ENCODE data around the gene AFTPH.
A peak's percentile ranks its signal among the peaks of the same experiment; 100 is the strongest.

The AFTPH gene

DNA sequence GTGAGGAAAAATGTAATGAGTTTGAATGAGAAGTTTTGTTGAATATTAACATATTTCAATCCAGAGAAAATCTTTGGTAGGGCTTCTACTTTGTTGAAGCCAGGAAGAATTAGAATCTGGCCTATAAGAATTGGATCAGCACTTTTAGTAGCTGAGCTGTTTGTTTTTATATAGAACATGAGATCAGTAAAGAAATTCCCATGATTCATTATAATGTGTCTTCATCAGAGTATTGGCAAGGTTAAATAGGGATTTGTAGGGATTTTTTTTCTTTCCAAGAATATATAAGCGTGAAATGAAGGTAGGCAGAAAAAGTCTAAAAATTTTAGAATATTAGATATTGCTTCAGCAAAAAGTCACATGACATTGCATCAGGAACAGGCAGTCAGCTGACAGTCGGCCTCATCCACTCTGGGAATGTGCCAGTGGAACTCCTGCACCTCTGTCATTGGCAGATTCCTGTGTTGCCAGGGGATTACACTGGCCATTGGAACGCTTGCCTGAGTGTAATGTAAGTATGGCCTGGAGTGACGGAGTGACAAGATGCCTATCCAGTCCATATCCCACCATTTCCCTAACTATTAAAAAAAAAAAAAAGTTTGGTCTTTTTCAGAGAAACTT, 69.0 kb downstream of the AFTPH start:
- DNase-seq: peak; percentile 44

DNA sequence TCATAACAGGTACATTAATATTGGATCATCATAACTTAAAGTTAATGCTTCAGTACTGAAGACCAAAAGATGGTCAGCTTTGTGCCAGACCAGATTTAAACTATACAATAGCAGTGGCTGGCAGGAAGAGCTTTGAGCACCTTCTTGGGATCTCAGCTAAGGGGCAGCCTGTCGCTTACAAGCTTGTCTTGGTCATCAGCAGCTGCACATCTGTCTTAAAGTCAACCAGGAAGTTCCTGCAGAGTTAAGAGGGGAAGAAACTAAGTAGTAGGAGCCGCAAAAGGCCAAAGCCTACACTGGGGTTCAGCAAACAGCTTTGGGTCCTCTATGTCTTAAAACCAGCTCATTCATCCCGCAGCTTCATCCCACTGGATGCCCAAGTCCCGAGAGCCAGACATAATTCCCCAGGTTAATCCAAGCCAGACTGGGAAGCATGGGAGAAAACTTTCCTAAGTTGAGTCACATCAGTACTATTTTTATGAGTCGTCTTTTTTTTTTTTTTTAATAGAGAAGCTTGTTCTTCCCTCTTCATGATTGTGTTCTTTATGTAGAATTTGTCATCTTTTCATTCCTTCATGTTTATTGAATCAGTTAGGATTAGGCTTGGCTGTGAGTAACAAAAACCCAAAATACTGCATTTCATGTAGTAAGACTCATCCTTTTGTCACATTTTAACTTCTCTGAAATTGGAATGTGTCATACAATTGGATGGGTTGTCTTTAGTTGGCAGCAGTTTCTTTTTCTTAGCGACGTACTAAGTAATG, 70.3 kb downstream of the AFTPH start:
- DNase-seq: peak; percentile 83

DNA sequence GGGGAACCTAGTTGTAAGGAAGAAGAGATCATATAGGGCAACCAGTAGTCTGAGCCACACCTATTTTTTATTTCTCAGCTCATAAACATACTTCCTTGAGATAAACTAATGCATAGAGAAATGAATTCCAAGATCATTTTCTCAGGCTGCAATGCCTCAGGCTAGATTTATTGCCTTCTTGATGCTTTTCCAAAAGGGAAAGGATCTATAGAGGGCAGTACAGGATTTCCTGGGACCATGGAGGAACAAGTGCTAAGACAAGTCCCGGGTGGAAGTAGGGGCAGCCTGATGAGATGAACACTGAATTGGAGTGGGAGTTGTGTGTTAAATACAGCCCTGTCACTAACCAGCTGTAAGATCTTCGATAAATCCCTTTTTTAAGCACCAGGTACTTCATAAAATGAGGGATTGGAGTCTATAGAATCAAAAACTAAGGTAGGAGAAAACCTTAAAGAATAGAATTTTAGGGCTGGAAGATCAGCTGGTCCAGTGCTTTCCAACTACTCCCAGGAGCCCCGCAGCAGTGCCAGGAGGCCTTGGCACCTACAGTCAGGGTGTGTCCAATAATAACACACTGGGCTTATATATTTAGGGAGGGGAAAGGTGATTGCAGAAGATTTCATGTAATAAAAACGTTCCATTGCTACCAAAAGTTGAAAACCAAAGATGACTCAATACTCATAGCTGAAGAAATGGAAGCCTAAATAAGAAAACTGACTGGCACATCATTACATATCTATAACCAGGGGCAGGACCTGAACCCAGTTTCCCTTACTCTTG, 71.5 kb downstream of the AFTPH start:
- peak; percentile 57 for DNase-seq

DNA sequence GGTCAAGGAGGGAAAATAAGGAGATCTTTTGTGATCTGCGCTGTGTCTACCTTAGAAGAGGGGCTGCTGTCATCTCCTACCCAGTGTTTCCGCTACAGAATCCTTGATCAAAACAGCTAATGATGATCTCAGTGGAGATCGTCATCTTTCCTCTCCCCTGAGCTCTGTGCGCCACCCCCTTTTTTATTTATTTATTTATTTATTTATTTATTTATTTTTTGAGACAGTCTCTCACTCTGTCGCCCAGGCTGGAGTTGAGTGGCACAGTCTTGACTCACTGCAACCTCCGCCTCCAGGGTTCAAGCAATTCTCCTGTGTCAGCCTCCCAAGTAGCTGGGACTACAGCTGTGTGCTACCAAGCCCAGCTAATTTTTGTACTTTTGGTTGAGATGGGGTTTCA, 74.1 kb downstream of the AFTPH start:
- no peak for DNase-seq

DNA sequence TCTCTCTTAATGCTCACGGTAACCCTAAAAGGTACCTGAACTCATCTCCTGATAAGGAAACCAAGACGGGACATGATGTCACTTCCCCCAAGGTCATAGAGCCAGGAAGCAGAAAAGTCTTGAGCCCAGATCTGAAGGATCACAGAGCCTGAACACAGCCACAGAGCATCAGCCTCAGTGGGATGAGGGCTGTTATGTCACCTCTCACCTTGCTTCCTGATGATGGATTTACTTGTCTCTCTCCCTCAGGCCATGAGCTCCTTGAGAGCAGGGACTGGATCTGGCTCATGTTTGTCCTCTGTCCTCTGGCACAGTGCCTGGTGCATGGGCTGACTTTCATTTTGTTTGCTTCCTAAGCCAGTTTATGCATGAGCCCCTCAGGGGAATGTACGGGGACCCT, 75.3 kb downstream of the AFTPH start:
- no peak for DNase-seq

DNA sequence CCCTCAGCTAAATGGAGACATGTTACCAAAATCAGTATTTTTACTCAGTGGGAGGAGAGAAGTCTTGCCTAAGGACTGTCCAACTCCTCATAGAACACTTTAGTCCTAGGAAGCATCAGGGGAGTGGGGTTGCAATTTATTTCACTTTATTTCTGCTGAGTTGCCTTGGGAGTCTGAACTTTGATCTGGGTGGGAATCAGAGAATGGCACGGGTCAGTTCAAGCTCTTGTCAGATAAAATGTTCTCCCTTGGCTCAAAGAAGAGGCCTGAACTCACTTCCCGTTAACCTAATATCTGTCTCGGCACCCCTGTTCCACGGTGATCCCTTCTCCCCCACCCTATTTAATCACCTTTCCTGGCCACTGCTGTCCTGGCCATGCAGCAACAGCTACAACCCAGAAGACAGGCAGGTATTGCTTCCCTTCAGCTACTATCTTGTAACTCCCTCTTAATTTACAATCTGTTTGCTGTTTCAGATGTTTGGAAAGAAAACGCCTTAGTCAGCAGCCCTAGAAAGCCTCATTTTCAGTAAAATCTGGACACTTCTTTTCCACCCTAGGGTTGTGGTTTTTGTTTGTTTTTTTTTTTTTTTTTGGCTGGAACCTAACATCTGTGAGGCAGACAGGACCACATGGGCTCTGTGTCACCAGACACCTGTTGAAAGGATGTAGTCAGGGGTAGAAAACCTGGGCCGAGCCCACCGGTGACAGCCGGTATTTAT, 77.1 kb downstream of the AFTPH start:
- peak; percentile 35 for DNase-seq

DNA sequence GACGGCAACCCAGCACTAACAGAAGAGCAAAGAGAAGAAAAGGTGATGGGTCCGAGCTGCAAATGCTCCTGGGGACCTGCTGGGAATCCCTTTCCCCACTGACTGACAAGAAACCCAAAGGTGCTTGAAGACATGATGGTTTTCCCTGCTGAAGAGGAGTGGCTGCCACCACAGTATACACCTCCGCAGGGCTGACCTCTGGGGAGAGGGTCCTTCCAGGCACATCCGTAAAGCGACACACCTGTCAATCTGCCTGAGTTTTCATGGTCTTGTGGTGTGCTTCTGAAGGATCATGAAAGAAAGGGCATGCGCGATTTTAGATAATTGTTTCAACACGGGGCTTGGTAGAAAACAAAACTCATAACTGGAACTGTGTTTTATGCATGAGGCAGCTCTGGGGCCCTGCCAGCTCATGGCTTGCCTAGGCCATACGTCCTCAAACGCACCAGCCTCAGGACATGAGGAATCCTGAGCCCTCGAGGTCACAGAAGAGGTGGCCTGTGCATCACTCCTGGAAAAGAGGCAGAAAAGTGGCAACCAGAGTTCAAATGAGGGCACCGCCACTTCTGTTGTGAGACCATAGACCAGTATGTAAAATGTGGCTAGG, 77.8 kb downstream of the AFTPH start:
- DNase-seq: no peak

DNA sequence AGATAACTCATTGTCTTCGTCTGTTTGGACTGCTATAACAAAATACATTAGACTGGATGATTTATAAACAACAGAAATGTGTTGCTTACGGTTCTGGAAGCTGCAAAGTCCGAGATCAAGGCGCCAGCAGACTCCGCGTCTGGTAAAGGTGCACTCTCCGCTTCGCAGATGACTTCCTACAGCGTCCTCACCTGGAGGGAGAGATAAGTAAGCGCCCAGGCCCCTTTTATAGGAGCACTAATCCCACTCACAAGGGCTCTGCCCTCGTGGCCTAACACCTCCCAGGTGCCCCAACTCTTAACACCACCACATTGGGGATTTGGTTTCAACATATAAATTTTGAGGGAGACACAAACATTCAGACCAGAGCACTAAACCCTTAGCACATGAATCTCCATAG, 78.3 kb downstream of the AFTPH start:
- no peak for DNase-seq

DNA sequence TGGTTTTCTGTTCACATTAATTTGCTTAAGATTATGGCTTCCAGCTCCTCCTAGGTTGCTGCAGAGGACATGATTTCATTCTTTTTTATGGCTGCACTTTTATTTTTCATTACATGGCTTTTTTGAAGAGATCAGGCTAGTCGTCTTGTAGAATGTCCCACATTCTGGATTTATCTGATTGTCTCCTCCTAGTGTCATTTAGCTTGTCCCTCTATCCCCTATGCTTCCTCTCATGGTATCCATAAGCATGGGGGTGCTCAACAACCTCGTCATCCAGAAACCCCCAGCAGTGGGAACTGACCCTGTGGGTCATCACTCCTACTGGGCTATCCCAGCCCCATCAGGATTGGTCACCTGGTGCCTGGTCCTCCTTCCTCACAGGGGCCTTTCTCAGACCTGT, 80.0 kb downstream of the AFTPH start:
- DNase-seq: no peak

DNA sequence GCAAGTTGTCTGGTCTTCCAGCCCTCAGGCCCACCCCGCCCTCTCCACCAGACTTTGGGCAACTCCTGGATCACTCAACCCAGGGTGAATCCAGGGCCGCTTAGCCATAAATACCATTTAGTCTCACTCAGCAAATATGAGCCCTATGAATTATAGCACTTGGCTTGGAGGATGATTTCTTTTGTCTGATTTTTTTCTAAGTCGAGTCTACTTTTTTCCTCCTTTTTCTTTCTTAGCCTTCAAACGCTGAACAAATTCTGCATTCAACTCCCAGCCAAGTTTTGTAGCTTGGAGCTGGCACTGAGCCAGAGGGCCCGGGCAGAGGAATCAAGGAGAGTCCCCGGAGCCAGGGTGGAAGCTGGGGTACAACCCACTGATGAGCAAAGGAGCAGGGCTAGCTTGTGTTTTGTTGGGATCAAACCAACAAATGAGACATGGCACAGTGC, 80.9 kb downstream of the AFTPH start:
- DNase-seq: peak; percentile 95

DNA sequence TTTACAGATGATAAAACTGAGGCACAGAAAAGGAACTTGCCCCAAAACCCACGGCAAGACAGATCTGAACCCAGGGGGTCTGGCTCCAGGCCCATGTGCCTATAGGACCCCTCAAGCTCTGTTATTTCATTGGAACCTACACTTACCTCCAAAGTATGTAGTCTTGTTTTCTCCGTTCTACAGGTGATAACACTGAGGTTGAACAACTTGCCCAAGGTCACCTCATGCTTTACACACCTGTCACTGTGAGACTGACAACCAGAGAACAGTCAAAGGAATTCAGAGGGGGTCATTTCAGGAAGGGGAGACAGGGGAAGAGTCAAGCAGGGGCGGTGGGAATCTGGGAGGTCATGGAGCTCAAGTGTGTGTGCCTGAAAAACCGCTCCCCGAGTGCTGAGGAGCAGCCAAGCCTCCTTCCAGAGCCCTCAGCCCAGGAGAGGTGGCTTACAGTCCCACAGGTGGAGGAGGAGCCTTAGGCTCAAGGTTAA, 81.9 kb downstream of the AFTPH start:
- no peak for DNase-seq

DNA sequence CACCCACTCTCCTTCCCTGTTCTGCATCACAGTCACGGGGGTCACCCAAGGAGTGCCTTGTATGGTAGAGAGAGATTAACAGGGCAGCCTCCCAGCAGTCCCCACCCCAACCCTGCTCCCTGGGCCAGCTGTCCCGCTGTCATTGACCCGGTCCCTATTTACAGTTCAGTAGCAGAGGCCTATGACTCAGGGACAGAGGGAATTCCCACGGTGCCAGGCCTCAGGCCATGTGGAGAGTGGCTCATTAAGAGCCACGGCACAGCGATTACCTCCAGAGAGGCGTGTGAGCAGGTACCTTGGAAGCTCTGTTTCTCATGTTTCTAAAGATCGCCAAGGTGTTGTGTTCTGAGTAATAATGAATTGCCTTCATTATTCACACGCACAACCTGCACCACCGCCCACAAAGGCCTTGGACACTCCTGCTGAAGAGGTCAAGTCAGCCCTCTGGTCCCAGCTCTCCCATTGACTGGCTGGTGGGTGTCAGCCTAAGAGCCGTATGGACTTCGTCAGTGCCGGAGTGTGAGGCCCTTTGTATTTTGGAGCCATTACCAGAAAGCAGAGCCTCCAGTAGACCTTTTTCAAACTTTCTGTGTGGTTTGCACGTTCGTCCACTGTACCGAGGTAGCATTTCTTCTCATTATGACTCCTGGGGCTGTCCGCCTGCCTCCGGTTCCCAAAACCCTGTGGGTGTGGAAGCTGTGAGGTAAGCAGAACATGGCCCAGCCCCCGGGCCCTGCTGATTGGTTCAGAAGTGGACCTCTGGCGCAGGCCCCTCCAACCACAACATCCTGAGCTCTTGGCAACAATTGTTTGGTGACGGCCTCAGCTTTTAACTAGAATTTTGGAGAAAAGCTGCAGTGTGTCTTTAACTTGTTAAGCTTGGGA, 82.6 kb downstream of the AFTPH start:
- DNase-seq: peak; percentile 78

DNA sequence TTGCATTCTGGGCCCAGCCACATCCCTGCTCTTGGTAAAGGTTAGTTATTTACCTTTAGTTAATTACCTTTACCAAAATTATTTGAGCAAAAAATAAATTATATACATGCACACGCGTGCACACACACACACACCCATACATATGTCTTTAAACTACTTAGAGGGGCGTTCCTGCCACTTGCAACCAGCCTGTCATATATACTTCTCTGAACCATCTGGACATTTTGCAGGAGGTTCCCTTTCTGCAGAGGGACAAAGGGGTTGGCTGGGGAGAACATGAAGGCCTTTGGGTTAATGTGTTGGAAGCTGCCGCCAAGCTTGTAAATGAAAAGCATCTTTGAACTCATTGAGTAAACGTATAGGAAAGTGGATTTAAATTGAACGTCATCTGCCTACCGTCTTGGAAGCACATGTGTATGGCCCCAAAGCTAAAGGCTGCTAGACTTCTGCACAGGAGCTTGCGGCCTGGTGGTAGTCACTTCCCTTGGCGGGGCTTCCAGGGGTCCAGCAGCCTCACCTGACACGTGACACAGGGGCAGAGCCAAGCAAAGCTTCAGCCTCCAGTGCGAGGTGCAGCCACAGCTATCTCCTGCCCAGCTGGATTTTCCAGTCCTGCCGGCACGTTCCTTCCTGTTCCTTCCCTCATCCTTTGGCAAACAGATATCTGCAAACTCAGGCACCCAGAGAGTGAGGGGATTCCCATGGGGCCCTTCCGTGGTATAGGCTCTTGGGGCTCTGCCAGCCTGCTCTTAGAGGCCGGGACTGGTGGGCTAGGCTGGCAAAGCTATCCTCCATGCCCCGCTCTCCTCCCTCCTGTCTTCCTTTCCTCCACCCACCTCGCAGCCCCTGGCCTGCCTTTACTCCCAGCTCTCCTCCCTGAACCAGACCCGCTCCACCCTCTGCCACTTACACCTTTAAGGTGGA, 83.5 kb downstream of the AFTPH start:
- no peak for DNase-seq

DNA sequence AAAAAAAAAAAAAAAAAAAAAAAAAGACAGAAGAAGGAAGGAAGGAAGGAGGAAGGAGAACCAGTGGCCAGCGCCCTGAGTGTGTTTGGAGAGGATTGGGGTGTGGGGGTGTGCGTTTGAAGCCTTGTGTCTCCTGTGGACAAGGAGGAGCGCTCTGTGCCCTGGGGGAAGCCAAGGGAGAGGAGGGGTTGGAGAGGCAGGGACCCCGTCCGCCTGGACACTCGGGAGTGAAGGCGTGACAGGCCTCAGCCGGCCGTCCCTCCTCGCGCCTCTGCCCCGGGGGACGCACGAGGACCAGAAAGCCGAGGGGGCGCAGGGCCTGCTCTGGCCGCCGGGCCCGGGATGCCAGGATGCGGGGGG, 84.7 kb downstream of the AFTPH start:
- DNase-seq: no peak

DNA sequence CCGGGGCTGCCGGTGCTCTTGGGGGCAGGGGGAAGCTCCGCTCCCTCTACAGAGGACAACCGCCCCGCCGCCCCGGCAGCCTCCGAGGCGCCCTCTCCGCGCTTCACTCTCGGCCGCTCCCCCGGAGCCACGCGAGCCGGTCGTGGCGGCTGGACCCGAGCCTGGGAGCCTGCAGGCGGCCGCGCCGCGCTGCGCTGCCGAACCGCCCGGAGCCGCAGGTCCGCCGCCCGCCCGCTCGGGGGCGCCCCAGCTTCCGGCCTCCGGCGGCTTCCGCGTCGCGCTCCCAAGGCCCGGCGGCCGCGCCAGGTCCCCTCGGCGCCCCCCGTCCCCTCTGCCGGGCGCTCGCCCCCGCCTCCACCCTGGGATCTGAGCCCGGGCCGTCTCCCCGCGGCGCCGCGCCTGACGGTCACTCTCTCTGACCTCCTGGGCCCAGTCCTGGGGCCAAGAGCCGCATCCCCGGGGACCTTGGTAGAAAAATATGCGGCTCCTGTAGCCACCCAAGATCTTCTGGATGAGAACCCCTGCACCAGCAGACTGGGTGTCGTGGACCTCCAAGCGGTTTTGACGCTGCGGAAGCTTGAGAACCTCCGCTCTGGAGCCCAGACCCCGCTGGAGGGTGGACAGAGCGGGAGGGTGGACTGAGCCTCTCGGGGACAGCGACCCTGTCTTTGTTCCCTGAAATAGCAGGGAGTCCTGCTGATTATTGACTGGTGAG, 85.3 kb downstream of the AFTPH start:
- DNase-seq: no peak

DNA sequence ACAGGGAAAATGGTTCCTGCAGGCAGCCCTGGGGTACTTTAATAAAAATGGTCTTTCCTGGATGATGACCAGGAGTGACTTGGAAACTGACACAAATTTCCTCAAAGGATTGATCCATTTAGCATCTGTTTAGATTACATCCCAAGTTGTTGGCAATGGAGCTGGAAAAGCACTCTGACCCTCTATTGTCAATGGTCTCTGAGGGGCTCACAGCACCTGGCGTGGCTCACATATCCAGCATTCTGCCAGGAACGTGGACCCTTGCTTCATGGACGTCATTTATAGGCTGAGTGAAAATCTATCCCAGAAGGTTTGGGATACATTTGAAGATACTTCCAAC, 85.8 kb downstream of the AFTPH start:
- DNase-seq: no peak

DNA sequence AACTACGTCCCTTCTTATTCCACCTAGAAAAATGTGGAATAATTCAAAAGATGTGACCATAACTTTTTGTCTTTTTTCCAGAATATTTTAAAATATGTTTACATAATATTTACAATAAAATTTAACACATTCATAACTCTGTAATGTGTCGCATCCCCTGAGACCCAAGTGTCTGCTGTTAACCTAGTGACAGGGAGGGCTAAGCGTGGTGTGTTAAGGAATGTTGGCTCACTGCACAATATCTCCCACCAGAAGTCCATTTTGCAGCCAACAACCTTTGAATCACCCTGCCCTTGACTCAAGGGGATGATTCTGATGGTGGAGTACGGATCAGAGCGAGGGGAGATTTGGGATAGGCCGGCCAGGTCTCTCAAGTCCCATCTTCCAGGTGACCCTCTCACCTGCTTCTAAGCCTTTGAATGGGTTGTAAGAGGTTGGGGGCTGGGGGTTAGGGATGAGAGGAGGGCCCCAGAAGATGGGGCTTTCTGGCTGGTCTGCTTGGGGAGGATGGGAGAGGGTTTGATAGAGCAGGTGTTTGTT, 86.3 kb downstream of the AFTPH start:
- no peak for DNase-seq

DNA sequence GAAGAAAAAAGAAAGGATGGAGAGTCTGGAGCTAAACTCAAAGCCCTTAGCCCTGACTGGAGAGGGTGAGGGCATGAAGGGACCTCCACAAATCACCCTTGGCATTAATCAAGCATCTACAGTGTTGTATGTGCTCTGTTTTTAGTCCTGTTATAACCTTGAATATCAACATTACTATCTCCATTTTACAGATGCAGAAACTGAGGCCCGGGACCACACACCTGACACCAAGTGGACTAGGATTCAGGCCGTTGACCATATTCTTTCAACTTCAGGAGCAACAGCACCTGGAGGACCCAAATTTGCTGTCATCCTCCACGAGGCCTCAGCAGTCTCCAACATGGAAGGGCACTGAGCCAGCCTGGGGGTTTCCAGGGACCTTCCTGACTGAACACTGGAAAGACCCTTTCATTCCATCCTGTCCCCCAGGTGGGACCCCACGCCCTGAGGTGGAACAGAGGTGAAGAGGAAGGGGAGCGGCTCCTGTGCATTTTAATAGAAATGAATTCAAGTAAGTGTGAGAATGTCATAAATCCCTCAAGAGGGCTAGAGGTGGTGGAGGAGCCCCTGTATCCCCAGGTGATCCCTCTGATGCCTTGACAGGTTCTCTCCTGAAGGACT, 88.6 kb downstream of the AFTPH start:
- no peak for DNase-seq

DNA sequence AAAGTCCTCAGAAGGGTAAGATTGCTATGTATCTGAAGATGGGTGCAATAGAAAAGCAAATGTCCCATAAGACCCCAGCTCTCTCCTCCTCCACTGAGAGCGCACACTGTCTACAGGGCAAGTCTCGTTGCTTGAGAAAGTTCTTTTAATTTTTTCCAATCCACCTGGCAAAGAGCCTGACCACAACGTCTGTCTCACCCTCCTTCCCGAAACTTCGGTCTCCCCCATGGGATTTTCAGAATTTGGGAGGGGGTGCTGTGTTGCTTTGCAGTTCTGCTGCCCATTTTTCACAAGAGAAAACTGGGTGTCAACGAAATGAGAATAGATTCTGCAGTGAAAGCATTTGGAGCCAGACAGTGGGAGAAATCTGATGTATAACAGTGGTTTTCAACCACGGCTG, 89.1 kb downstream of the AFTPH start:
- DNase-seq: peak; percentile 94
